Neural cell (in vitro differentiated cells): Measurements from ENCODE around the gene SPATA2L.

Experiments
- EP300 ChIP-seq: fragments of 450-650 bp; conservative IDR thresholded peaks from 2 replicates; pipeline ENCODE4 v1.6.1; 2014; ENCODE audit warnings: antibody characterized with exemption, mild to moderate bottlenecking, moderate library complexity; ENCODE audit not compliant: poor library complexity, severe bottlenecking
- EZH2 ChIP-seq: fragments of 200-600, 300-800 bp; shearing (Covaris generic), sonication (generic); IDR thresholded peaks from 2 replicates; pipeline ENCODE4 v1.6.1; 2014; ENCODE audit warnings: antibody characterized with exemption, low read length, borderline replicate concordance, mild to moderate bottlenecking; ENCODE audit not compliant: insufficient read depth, poor library complexity, severe bottlenecking
- MXI1 ChIP-seq: fragments of 450-650 bp; conservative IDR thresholded peaks from 2 replicates; pipeline ENCODE4 v1.6.1; 2014; ENCODE audit warnings: antibody characterized with exemption, mild to moderate bottlenecking; ENCODE audit not compliant: poor library complexity, severe bottlenecking
- POLR2AphosphoS5 ChIP-seq: IDR thresholded peaks from 2 replicates; pipeline ENCODE4 v1.6.1; 2012
- RAD21 ChIP-seq: fragments of 450-650 bp; conservative IDR thresholded peaks from 2 replicates; pipeline ENCODE4 v1.6.1; 2014; ENCODE audit warnings: antibody characterized with exemption, mild to moderate bottlenecking, moderate library complexity
- SMC3 ChIP-seq: fragments of 450-650 bp; conservative IDR thresholded peaks from 2 replicates; pipeline ENCODE4 v1.6.1; 2014; ENCODE audit warnings: antibody characterized with exemption, mild to moderate bottlenecking, moderate library complexity; ENCODE audit not compliant: poor library complexity
- TAF1 ChIP-seq: IDR thresholded peaks from 2 replicates; pipeline ENCODE4 v1.6.1; 2012; ENCODE audit warnings: low read depth
- TF ChIP-seq, protein P1 (sequence below): fragments of 450-650 bp; IDR thresholded peaks from 2 replicates; pipeline ENCODE4 v1.5.1; 2014; ENCODE audit warnings: antibody characterized with exemption, mild to moderate bottlenecking, moderate library complexity; ENCODE audit not compliant: poor library complexity, severe bottlenecking
- TF ChIP-seq, protein P2 (sequence below): IDR thresholded peaks from 2 replicates; pipeline ENCODE4 v1.6.1; 2012; ENCODE audit warnings: borderline replicate concordance

- TF ChIP-seq POLR2AphosphoS5 (no peak), EZH2 (no peak), RAD21 (no peak), EP300 (no peak), TAF1 (no peak), MXI1 (no peak), SMC3 (no peak)
- TF ChIP-seq, protein P1, sequence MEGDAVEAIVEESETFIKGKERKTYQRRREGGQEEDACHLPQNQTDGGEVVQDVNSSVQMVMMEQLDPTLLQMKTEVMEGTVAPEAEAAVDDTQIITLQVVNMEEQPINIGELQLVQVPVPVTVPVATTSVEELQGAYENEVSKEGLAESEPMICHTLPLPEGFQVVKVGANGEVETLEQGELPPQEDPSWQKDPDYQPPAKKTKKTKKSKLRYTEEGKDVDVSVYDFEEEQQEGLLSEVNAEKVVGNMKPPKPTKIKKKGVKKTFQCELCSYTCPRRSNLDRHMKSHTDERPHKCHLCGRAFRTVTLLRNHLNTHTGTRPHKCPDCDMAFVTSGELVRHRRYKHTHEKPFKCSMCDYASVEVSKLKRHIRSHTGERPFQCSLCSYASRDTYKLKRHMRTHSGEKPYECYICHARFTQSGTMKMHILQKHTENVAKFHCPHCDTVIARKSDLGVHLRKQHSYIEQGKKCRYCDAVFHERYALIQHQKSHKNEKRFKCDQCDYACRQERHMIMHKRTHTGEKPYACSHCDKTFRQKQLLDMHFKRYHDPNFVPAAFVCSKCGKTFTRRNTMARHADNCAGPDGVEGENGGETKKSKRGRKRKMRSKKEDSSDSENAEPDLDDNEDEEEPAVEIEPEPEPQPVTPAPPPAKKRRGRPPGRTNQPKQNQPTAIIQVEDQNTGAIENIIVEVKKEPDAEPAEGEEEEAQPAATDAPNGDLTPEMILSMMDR: no peak
- TF ChIP-seq, protein P2, sequence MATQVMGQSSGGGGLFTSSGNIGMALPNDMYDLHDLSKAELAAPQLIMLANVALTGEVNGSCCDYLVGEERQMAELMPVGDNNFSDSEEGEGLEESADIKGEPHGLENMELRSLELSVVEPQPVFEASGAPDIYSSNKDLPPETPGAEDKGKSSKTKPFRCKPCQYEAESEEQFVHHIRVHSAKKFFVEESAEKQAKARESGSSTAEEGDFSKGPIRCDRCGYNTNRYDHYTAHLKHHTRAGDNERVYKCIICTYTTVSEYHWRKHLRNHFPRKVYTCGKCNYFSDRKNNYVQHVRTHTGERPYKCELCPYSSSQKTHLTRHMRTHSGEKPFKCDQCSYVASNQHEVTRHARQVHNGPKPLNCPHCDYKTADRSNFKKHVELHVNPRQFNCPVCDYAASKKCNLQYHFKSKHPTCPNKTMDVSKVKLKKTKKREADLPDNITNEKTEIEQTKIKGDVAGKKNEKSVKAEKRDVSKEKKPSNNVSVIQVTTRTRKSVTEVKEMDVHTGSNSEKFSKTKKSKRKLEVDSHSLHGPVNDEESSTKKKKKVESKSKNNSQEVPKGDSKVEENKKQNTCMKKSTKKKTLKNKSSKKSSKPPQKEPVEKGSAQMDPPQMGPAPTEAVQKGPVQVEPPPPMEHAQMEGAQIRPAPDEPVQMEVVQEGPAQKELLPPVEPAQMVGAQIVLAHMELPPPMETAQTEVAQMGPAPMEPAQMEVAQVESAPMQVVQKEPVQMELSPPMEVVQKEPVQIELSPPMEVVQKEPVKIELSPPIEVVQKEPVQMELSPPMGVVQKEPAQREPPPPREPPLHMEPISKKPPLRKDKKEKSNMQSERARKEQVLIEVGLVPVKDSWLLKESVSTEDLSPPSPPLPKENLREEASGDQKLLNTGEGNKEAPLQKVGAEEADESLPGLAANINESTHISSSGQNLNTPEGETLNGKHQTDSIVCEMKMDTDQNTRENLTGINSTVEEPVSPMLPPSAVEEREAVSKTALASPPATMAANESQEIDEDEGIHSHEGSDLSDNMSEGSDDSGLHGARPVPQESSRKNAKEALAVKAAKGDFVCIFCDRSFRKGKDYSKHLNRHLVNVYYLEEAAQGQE: no peak
Observed at GRCh38 chr16:89709166-89709565, 7.7 kb upstream of the SPATA2L start.
